HG03135 (cell line): Measurements from ENCODE around the gene CLSTN2.

ENCODE experiments used
- ATAC-seq: cut with Tn5 transposase; IDR thresholded peaks from one replicate; pipeline ENCODE4 v1.9.1; 2021; ENCODE audit warnings: mild to moderate bottlenecking, moderate library complexity; ENCODE audit not compliant: unreplicated experiment

The CLSTN2 gene

GRCh38 chr3:140468407-140468806, 533.4 kb downstream of the CLSTN2 start:
- no peak for ATAC-seq

- no peak for ATAC-seq
Measured at GRCh38 chr3:140469491-140469890, 534.5 kb downstream of the CLSTN2 start.

GRCh38 chr3:140470211-140470610, 535.2 kb downstream of the CLSTN2 start:
- no peak for ATAC-seq

- ATAC-seq = no peak
Measured at GRCh38 chr3:140470962-140471361, 536.0 kb downstream of the CLSTN2 start.

- ATAC-seq = no peak
Measured at GRCh38 chr3:140472306-140473020, 537.5 kb downstream of the CLSTN2 start.

GRCh38 chr3:140487566-140487965, 552.6 kb downstream of the CLSTN2 start:
- ATAC-seq = no peak

GRCh38 chr3:140493271-140493670, 558.3 kb downstream of the CLSTN2 start:
- ATAC-seq = no peak

- no peak for ATAC-seq
Measured at GRCh38 chr3:140494970-140495369, 560.0 kb downstream of the CLSTN2 start.

- no peak for ATAC-seq
Measured at GRCh38 chr3:140497331-140497730, 562.3 kb downstream of the CLSTN2 start.

- no peak for ATAC-seq
Measured at GRCh38 chr3:140499114-140499757, 564.3 kb downstream of the CLSTN2 start.

GRCh38 chr3:140500473-140500872, 565.5 kb downstream of the CLSTN2 start:
- no peak for ATAC-seq

GRCh38 chr3:140501061-140501769, 566.2 kb downstream of the CLSTN2 start:
- no peak for ATAC-seq

- ATAC-seq = no peak
Measured at GRCh38 chr3:140501770-140502364, 566.9 kb downstream of the CLSTN2 start.

- ATAC-seq = no peak
Measured at GRCh38 chr3:140505213-140505612, 570.2 kb downstream of the CLSTN2 start.

- ATAC-seq = no peak
Measured at GRCh38 chr3:140505876-140506275, 570.9 kb downstream of the CLSTN2 start.

GRCh38 chr3:140508550-140508949, 573.6 kb downstream of the CLSTN2 start:
- no peak for ATAC-seq

GRCh38 chr3:140509534-140509933, 574.5 kb downstream of the CLSTN2 start:
- no peak for ATAC-seq

- ATAC-seq = no peak
Measured at GRCh38 chr3:140510303-140510861, 575.4 kb downstream of the CLSTN2 start.

- ATAC-seq = no peak
Measured at GRCh38 chr3:140521751-140522445, 586.9 kb downstream of the CLSTN2 start.

- ATAC-seq = no peak
Measured at GRCh38 chr3:140522653-140523380, 587.8 kb downstream of the CLSTN2 start.
